Umbilical cord (tissue), 2 donors: ENCODE data around the gene EGLN3. TPM values are rescaled to one million over a fixed set of nuclear protein-coding genes. Genes with fewer than 3 reads are reported as not detected.
"Not testable (repeated sequence)": the region's sequence is repeated elsewhere in the genome, so short reads cannot be mapped to it uniquely, and the experiment has no call there.

ENCODE experiments used
- DNase-seq: peaks from one replicate; pipeline ENCODE4 v3.0.0-alpha.2; 2015; ENCODE audit warnings: low spot score
- total RNA-seq: library from RNA; depleted of rRNA; stranded (reverse); fragments of >200 nt; gene quantifications from one replicate; pipeline ENCODE4 v1.2.3, GENCODE V29; 2014; ENCODE audit warnings: low replicate concordance; ENCODE audit not compliant: insufficient read depth

Gene EGLN3
- total RNA-seq, 1 donor from 2014 or later: 121 TPM

- peak; percentile 77 for DNase-seq
These were observed 12.5 kb downstream of the EGLN3 start for GRCh38 chr14:33938131-33938949.

DNA sequence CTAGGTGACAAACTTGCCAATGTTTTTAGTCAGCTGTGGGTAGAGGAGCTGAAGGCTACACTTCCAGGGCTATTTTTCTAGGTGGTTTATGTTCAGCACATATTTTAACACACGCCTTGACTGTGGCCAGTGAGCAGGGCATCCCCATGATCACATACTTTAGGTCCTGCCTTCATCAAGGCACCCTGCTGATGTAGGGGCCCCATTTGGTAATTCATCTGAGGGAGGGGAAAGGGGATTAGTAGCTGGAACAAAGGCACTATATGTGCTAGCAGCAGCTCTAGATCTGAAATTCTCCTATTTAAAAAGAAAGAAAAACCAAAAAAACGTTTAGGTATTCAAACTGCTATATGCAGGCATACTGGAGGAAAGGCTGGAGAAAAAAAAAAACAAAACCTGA is 14.5 kb downstream of the EGLN3 start:
- DNase-seq: no peak

- DNase-seq: no peak
These were observed 15.9 kb downstream of the EGLN3 start for GRCh38 chr14:33934938-33935337.

DNA sequence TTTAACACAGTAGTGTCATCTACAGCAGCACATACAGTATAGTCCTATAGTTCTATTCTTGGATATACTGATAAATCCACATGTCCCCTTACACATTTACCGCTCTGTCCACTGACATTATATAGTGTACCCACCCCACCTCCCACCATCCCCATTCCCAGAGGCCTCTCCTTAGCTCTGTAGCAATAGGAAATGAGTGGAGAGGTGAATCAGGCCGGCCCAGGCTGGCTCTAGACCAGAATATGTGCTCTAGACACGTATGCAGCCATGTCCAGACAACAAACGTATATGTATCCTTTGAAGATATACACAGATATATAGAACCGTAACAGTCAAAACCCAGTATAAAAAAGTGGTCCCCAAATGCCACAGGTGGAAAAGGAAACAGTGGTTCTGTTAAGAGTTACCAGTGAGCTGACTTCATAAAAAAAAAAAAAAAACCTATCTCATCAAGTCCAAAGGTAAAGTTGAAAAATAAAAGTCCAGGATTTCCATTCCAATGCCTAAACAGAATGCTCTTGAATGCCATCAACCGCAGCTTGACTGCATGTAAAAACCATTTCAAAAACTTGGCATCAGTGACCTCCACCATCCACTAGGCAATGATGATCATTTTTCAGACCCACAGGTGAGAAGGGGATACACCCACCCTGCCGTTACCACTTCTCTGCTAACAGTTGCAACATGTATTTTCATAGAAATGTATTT is 16.7 kb downstream of the EGLN3 start:
- DNase-seq: no peak

DNA sequence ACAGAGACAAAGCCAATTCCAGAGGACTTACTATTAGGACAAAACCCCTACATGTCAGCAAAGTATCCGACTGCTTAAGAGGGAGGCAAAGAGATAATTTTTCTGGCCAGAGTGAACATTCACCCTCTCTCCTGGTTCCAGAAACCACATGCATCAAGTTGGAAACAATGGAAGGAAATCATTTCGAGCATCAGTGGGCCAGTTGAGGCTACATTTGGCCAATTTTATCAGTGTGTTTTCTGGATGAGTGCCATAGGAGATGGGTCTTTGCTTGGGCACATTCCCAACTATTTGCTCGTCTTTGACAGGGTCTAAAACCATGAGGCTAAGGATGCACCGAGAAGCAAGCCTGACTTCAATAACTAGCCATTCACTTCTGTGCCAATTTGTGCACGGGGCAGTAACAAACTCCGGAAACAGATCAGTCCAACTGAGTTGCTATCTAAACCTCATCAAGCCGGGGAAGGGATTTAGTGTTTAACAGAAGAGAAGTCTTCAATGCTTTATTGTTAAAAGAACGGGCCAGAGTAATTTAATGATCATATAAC is 17.4 kb downstream of the EGLN3 start:
- no peak for DNase-seq

GRCh38 chr14:33932576-33933345 is 18.1 kb downstream of the EGLN3 start:
- DNase-seq: peak; percentile 97

DNA sequence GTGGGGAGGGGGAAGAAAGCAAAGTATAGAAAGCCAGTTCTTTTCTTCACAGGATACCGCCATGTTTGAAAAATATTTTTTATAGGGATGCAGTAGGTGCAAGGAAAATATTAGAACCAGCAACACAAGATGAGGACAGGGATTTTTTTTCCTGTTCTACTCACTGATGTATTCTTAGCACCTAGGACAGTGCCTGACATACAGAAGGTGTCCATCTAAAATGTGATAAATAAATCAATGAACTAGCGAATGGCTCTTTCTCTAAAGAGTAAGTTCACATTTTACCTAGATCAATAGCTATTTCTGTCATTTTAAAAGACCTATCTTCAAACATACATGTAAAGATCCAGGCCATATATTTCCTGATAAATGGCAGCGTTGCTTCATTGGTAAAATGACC is 18.8 kb downstream of the EGLN3 start:
- DNase-seq: no peak

GRCh38 chr14:33931461-33931860 is 19.4 kb downstream of the EGLN3 start:
- DNase-seq: no peak

DNA sequence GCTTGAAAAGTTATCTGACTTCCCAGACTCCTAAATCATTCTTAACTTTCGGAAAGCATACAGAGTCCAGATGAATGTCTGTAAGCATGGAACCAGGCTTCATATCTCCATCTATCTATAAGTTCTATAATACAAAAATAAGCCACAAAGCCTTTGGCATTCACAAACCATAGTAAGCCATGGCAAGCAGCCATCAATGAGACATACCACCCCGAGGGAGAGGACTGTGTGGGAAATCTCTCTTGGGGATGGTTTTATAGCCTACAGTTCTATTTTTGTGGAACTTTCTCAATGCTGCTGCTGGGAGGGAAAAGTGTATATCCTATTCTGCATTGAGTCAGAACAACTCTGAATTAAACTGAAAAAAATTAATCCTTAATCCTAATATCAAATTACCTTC is 20.4 kb downstream of the EGLN3 start:
- DNase-seq: peak; percentile 95

DNA sequence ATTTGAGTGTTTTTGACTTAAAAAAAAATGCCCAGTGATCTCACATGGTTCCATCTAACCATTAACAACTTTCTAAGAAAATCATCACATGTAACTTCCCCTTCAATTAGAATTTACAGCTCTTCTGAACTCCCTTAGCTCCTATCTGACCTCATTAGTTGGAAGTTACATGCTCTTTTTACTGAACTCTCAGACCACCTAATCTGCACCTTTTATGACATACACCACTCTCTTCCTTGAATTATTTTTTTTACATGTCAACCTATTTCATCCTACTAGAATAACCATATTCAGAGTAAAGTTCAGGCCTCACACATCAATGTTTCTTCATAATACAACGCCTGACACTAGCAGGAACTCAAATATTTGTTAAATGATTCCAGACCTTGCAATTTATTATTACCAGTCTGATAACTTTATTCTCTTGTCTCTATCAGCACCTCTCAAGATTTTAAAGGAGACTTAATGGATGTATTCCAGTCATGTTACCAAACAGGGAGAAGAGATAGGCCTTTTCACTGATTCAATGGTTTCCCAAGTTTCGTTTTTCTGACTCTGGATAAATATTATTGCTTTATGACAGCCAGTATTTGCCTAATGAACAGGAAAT is 21.0 kb downstream of the EGLN3 start:
- DNase-seq: no peak

DNA sequence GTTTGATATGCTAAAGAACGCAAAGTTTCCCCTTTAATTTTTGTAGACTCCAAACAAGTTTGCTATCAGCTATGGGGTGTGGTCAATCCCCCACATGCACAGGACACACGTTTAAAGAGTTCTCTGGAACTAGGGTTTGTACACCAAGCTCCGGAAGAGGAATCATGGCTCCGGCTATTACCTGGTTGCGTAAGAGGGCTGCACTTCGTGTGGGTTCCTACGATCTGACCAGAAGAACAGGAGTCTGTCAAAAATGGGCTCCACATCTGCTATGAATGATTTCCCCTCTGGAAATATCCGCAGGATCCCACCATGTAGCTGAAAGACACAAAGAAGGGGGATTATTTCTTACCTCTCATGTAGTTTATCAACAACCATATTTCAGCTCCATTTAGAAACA is 22.0 kb downstream of the EGLN3 start:
- DNase-seq: no peak

DNA sequence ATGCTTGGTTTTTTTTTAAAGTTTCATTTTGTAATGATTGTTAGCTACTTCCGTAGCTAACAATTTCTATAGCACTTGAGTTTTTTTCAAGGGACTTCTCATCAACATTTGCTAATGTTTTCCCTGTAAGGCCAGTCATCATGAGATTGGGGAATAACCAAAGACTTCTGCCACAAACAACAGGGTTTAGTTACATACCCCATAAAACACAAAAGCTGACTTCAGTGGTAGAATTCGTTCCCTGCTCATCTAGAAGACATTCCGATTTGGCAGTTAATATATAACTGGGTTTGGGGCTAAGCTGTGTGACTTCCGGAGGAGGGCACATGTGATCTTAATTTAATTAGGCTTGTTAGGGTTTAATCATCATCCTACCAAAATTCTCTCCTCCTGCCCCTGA is 22.9 kb downstream of the EGLN3 start:
- DNase-seq: no peak

- DNase-seq: not testable (repeated sequence)
These were observed 23.9 kb downstream of the EGLN3 start for GRCh38 chr14:33926967-33927366.

GRCh38 chr14:33925946-33926345 is 24.9 kb downstream of the EGLN3 start:
- no peak for DNase-seq

GRCh38 chr14:33925235-33925634 is 25.6 kb downstream of the EGLN3 start:
- no peak for DNase-seq

DNA sequence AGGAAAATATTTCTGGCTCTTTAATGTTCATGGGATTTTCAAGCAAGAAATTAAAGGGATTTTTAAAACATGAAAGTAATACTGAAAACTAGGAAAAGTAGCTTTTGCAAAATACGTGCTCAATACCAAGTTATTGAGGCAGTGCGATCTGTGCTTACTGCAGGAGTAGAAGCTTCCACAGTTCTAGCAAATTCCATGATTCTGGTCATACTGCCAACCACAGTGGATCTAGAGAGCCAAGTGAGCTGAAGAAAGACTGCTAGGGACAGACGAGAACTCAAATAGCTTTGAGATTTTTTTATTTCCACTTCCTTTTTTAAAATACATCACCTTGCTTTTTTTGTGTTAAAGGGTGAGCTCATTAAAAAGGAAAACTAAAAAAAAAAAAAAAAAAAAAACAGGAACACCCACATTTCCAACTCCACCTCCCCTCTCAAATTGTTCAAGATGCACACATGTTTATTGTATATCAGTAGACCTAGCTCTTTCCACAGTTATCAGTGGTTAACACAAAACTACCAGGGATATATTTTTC is 26.2 kb downstream of the EGLN3 start:
- DNase-seq: no peak

DNA sequence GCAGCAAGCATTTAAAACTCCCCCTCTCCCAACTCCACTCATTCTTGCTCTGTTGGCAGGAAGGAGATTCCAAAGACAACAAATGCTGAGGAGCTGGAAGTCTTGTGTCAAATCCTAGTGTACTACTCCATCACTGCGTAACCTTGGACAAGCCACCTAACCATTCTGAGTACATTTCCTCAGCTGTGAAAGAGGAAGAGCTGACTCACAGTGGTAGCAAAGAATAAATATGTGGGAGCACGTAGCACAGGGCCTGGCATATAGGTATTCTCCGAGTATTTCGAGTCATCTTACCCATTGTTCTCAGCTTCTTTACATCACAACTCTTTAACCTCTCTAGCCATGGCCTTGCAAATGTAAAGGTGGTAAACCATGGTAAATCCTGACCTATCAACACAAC is 28.7 kb downstream of the EGLN3 start:
- no peak for DNase-seq

DNA sequence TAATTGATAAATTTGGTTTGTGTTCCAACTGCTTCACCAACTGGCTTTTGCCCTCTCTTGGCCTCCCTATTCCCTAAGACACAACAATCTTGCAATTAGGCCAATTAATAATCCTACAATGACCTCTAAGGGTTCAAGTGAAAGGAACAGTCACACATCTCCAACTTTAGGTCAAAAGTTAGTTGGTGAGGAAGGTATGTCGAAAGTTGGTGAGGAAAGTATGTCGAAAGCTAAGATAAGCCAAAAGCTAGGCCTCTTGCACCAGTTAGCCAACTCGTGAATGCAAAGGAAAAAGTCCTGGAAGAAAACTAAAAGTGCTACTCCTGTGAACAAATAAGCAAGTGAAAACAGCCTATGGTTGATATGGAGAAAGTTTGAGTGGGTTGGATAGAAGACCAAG is 32.6 kb downstream of the EGLN3 start:
- DNase-seq: no peak

DNA sequence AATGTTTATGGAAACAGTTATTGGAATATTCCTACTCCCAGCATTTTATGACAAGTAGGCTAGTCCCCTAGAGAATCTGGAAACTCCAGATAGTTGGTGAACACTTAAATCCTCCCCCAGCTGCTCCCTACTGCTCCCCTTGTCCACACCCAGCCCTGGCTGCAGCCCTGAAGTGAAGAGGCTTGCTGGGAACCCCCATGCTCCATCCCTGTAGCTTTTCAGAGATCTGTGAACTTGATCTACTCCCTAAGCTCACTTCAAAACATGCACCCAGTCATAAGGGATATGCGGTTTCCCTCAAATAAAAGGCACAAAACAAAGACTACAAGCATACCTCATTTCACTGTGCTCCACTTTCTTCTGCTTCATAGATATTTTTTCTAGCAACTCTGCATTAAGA is 33.2 kb downstream of the EGLN3 start:
- peak; percentile 39 for DNase-seq

GRCh38 chr14:33916663-33917565 is 34.0 kb downstream of the EGLN3 start:
- DNase-seq: peak; percentile 32
